GM12872 (cell line): ENCODE results near the gene FGD2.

Source experiments
- TF ChIP-seq, protein P1 (sequence below): IDR thresholded peaks from 3 replicates; pipeline ENCODE4 v1.5.1; 2011; ENCODE audit warnings: low read depth, mild to moderate bottlenecking, low read length, moderate library complexity; ENCODE audit not compliant: insufficient read depth

FGD2 gene

GRCh38 chr6:37020381-37020780 lies 14.9 kb downstream of the FGD2 start:
- TF ChIP-seq, protein P1, sequence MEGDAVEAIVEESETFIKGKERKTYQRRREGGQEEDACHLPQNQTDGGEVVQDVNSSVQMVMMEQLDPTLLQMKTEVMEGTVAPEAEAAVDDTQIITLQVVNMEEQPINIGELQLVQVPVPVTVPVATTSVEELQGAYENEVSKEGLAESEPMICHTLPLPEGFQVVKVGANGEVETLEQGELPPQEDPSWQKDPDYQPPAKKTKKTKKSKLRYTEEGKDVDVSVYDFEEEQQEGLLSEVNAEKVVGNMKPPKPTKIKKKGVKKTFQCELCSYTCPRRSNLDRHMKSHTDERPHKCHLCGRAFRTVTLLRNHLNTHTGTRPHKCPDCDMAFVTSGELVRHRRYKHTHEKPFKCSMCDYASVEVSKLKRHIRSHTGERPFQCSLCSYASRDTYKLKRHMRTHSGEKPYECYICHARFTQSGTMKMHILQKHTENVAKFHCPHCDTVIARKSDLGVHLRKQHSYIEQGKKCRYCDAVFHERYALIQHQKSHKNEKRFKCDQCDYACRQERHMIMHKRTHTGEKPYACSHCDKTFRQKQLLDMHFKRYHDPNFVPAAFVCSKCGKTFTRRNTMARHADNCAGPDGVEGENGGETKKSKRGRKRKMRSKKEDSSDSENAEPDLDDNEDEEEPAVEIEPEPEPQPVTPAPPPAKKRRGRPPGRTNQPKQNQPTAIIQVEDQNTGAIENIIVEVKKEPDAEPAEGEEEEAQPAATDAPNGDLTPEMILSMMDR: no peak

GRCh38 chr6:37020812-37021211 lies 15.4 kb downstream of the FGD2 start:
- TF ChIP-seq, protein P1: no peak

GRCh38 chr6:37021356-37022129 lies 16.1 kb downstream of the FGD2 start:
- TF ChIP-seq, protein P1: no peak

- TF ChIP-seq, protein P1: no peak
Observed at GRCh38 chr6:37022135-37022863, 16.8 kb downstream of the FGD2 start.

DNA sequence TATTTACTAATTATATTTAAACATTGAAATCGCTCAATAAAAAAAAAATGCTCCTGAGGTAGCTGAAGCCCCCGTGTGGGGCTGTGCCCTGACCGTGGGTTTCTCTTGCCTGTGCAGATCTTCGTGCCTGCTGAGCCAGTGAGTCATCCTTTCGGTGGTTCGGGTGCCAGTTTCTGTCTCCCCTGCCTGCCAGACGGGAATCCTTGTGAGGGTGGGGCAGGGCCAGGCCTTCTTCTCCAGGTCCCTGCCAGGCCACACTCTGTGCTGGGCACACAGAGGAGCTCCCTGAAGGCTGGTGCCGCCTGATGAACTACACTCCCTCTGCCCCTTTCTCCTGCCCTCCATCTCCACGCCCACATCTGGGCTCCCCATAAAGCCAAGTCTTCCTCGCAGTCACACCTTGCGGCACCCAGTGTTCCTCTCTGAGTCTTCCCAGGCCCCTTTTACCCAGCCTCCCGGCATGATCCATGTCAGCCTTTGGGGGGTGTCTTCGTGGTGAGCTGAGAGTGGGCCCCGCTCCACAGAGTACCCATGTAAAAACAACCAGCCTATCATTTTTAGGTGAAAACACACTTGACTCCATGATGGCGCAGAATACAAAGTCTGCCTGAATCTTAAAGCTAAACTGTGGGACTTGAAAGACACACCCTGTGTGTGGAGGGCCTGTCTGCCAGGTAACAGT lies 19.3 kb downstream of the FGD2 start:
- TF ChIP-seq, protein P1: no peak

GRCh38 chr6:37025621-37026466 lies 20.4 kb downstream of the FGD2 start:
- TF ChIP-seq, protein P1: no peak
